Measurements from ENCODE around the gene THOC6. TPM values are rescaled to one million over a fixed set of nuclear protein-coding genes. Genes with fewer than 3 reads are reported as not detected.

Gene THOC6
- total and polyA plus RNA-seq, 9 of the 15 experiments (the other 6 are each of a cell fraction or from before 2014, with no cell fraction given) = 2.5 to 65.4 (median 42.3) TPM

DNA sequence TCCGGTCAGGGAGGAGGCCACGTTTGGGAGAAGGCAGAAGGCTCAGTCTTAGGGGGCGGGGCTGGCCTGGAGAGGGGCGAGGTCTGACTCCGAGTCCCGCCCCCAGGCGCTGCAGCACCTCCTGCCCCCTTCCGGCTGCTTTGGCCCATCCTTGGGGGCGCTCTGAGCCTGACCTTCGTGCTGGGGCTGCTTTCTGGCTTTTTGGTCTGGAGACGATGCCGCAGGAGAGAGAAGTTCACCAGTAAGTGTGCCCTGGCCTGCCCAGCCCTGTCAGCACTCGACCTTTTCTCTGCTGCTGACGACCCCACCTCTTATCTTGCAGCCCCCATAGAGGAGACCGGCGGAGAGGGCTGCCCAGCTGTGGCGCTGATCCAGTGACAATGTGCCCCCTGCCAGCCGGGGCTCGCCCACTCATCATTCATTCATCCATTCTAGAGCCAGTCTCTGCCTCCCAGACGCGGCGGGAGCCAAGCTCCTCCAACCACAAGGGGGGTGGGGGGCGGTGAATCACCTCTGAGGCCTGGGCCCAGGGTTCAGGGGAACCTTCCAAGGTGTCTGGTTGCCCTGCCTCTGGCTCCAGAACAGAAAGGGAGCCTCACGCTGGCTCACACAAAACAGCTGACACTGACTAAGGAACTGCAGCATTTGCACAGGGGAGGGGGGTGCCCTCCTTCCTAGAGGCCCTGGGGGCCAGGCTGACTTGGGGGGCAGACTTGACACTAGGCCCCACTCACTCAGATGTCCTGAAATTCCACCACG is 2.2 kb upstream of the THOC6 start (continued):
- TF ChIP-seq MGA (IDR thresholded peaks at IDR 0.05) (no peak), FIP1L1 (IDR thresholded peaks at IDR 0.05; ENCODE audit: low read depth, low read length, poor library complexity, severe bottlenecking) (no peak), NCOA4 (IDR thresholded peaks at IDR 0.05; ENCODE audit: partially characterized antibody) (no peak), ZNF764 (CRISPR knock-in tag; IDR thresholded peaks at IDR 0.05; ENCODE audit: low read depth) (no peak), TSC22D4 (tag; IDR thresholded peaks at IDR 0.05) (no peak), CAMTA2 (CRISPR knock-in tag; conservative IDR thresholded peaks at IDR 0.05) (no peak), PHTF2 (CRISPR knock-in tag; IDR thresholded peaks at IDR 0.05) (no peak), SRSF3 (IDR thresholded peaks at IDR 0.05; ENCODE audit: insufficient read depth, low read length) (no peak), ZNF668 (CRISPR knock-in tag; IDR thresholded peaks at IDR 0.05) (no peak), CBX3 (IDR thresholded peaks at IDR 0.05; ENCODE audit: borderline replicate concordance in 1 of 2, low read length in 2 of 2) (no peak), CREM (IDR thresholded peaks at IDR 0.05; ENCODE audit: low read depth) (no peak), KAT7 (CRISPR knock-in tag; IDR thresholded peaks at IDR 0.05; ENCODE audit: borderline replicate concordance) (no peak), BRCA1 (IDR thresholded peaks at IDR 0.05) (no peak), BRCA1 (CRISPR knock-in tag; IDR thresholded peaks at IDR 0.05) (0 out of 2 replicates have a peak, but pooled peaks have one; percentile 77)
- TF ChIP-seq, protein P1, sequence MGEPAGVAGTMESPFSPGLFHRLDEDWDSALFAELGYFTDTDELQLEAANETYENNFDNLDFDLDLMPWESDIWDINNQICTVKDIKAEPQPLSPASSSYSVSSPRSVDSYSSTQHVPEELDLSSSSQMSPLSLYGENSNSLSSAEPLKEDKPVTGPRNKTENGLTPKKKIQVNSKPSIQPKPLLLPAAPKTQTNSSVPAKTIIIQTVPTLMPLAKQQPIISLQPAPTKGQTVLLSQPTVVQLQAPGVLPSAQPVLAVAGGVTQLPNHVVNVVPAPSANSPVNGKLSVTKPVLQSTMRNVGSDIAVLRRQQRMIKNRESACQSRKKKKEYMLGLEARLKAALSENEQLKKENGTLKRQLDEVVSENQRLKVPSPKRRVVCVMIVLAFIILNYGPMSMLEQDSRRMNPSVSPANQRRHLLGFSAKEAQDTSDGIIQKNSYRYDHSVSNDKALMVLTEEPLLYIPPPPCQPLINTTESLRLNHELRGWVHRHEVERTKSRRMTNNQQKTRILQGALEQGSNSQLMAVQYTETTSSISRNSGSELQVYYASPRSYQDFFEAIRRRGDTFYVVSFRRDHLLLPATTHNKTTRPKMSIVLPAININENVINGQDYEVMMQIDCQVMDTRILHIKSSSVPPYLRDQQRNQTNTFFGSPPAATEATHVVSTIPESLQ (CRISPR knock-in tag; IDR thresholded peaks at IDR 0.05) = no peak

All from K562 (cell line).